ENCODE data around the gene CELA2B. TPM values are rescaled to one million over a fixed set of nuclear protein-coding genes. Genes with fewer than 3 reads are reported as not detected.

Gene CELA2B
- polyA plus RNA-seq, 3 donors, result not detected

GRCh38 chr1:15455522-15455921, 20.4 kb upstream of the CELA2B start:
- no peak overlapping the region for H2AFZ ChIP-seq (ENCODE audit: insufficient read depth, low read depth, low read length, poor library complexity, severe bottlenecking)
- DNase-seq, result peak in 2 of 3 donors; percentile 42 to 57
- no peak overlapping the region for H3K27ac ChIP-seq (ENCODE audit: low read depth in 1 of 2, low read length in 2 of 2)
- H3K27ac Mint-ChIP-seq, result no peak overlapping the region
- no peak overlapping the region for H3K4me3 Mint-ChIP-seq
- H3K79me2 ChIP-seq (ENCODE audit: insufficient read depth, low read length), result no peaks in the 10 kb centered on the region
- H3K9ac ChIP-seq (ENCODE audit: insufficient read depth, low read length, poor library complexity, severe bottlenecking), result no peak overlapping the region
- H4K20me1 ChIP-seq (ENCODE audit: insufficient read depth, low read length), result no peaks in the 10 kb centered on the region
- no peak overlapping the region for H3K4me3 ChIP-seq (replicated peaks in 1 of 3; ENCODE audit: low read depth in 2 of 3, low read length in 3 of 3)
- no peaks in the 10 kb centered on the region for H3K27me3 ChIP-seq (ENCODE audit: control insufficient read depth in 2 of 2, insufficient read depth in 2 of 2, low read length in 2 of 2)
- H3K36me3 Mint-ChIP-seq, result no peaks in the 10 kb centered on the region
- intact Hi-C loops (cut with micrococcal nuclease), result no loop called here
- no peaks in the 10 kb centered on the region for H3K36me3 ChIP-seq (replicated peaks in 1 of 2; ENCODE audit: control insufficient read depth in 1 of 2, insufficient read depth in 2 of 2, low read length in 2 of 2)
- peaks cover 9% of the 10 kb centered on the region for H3K4me1 Mint-ChIP-seq
- WGBS (ENCODE audit: insufficient coverage), result 55% methylated on average over 5 of the region's 6 CpGs
- TF ChIP-seq, protein P1, sequence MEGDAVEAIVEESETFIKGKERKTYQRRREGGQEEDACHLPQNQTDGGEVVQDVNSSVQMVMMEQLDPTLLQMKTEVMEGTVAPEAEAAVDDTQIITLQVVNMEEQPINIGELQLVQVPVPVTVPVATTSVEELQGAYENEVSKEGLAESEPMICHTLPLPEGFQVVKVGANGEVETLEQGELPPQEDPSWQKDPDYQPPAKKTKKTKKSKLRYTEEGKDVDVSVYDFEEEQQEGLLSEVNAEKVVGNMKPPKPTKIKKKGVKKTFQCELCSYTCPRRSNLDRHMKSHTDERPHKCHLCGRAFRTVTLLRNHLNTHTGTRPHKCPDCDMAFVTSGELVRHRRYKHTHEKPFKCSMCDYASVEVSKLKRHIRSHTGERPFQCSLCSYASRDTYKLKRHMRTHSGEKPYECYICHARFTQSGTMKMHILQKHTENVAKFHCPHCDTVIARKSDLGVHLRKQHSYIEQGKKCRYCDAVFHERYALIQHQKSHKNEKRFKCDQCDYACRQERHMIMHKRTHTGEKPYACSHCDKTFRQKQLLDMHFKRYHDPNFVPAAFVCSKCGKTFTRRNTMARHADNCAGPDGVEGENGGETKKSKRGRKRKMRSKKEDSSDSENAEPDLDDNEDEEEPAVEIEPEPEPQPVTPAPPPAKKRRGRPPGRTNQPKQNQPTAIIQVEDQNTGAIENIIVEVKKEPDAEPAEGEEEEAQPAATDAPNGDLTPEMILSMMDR (IDR thresholded peaks at IDR 0.05), result no peak
- H3K9me3 Mint-ChIP-seq, result peaks cover 0 to 2% (median 0%) of the 10 kb centered on the region in 7 donors
- H3K4me2 ChIP-seq (replicated peaks; ENCODE audit: extremely low read depth, low read length, poor library complexity, severe bottlenecking), result no peak overlapping the region
- H3K4me1 ChIP-seq (ENCODE audit: control insufficient read depth in 1 of 2, insufficient read depth in 2 of 2, low read length in 2 of 2), result no peaks in the 10 kb centered on the region
- no peaks in the 10 kb centered on the region for H3K9me3 ChIP-seq (replicated peaks in 1 of 2; ENCODE audit: control insufficient read depth in 1 of 2, insufficient read depth in 1 of 2, low read length in 2 of 2)
- peaks cover 2 to 4% (median 3%) of the 10 kb centered on the region in 3 donors for H3K27me3 Mint-ChIP-seq (ENCODE audit: low read depth in 3 of 3)

DNA sequence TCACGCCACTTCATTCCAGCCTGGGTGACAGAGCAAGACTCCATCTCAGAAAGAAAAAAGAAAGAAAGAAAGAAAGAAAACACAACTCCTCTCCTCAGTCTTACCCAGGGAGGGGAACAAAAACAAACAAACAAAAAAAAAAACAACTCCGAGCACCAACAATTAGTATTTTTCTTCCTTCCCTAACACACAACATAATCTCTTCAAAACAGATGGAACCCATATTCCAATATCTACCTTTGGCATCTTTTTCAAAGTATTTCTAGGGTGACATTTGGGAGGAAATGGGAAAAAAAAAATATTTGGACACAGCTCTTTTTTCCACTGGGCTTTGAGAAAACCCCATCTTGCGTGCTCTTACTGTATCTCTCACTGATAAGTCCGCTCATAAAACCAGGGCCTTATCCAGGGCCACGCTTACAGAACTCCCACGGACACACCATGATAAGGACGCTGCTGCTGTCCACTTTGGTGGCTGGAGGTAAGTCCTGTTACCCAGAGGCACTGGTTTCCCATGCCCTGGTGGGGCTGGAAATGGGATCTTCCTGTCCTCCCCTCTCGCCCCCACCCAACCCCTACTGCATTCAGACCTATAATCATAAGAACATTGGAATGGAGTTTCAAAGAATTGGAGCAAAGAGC, 19.5 kb upstream of the CELA2B start, which contains the start of gene CELA2A:
Gene CELA2A (plus strand): TSS at position 420 of the 642 bp plus-strand sequence. CDS start 22 bp downstream, at position 442.
- Mint-ChIP-seq H3K4me1 (peaks cover 9% of the 10 kb centered on the region), H3K27me3 (ENCODE audit: low read depth in 3 of 3) (peaks cover 1 to 3% (median 2%) of the 10 kb centered on the region in 3 donors), H3K4me3 (no peak within 1 kb of the TSS), H3K36me3 (no peaks in the 10 kb centered on the region), H3K27ac (peak within 1 kb of the TSS in 1 of 7 donors; percentile 61), H3K9me3 (no peaks in the 10 kb centered on the region)
- Histone ChIP-seq H2AFZ (ENCODE audit: insufficient read depth, low read depth, low read length, poor library complexity, severe bottlenecking) (no peak within 1 kb of the TSS), H3K4me2 (replicated peaks; ENCODE audit: extremely low read depth, low read length, poor library complexity, severe bottlenecking) (no peak within 1 kb of the TSS), H3K4me3 (replicated peaks in 1 of 3; ENCODE audit: low read depth in 2 of 3, low read length in 3 of 3) (no peak within 1 kb of the TSS), H3K4me1 (ENCODE audit: control insufficient read depth in 1 of 2, insufficient read depth in 2 of 2, low read length in 2 of 2) (no peaks in the 10 kb centered on the region), H3K27ac (ENCODE audit: low read depth in 1 of 2, low read length in 2 of 2) (no peak within 1 kb of the TSS), H3K9me3 (replicated peaks in 1 of 2; ENCODE audit: control insufficient read depth in 1 of 2, insufficient read depth in 1 of 2, low read length in 2 of 2) (no peaks in the 10 kb centered on the region), H4K20me1 (ENCODE audit: insufficient read depth, low read length) (no peaks in the 10 kb centered on the region), H3K79me2 (ENCODE audit: insufficient read depth, low read length) (no peaks in the 10 kb centered on the region), H3K36me3 (replicated peaks in 1 of 2; ENCODE audit: control insufficient read depth in 1 of 2, insufficient read depth in 2 of 2, low read length in 2 of 2) (no peaks in the 10 kb centered on the region), H3K9ac (ENCODE audit: insufficient read depth, low read length, poor library complexity, severe bottlenecking) (no peak within 1 kb of the TSS), H3K27me3 (ENCODE audit: control insufficient read depth in 2 of 2, insufficient read depth in 2 of 2, low read length in 2 of 2) (no peaks in the 10 kb centered on the region)
- intact Hi-C loops (cut with micrococcal nuclease), result no loop called here
- no CpG with 5 or more reads among the region's 8 CpGs for WGBS (ENCODE audit: insufficient coverage)
- TF ChIP-seq, protein P1 (IDR thresholded peaks at IDR 0.05), result no peak
- DNase-seq, result no peak
